A673 (cell line): ENCODE measurements around the gene FLVCR2.

Source experiments
- EZH2 ChIP-seq: fragments of 200-600 bp; sonication (generic); IDR thresholded peaks from 2 replicates; pipeline ENCODE4 v1.6.1; 2017; ENCODE audit warnings: borderline replicate concordance, low read depth, mild to moderate bottlenecking, mixed read lengths, antibody characterized with exemption, low read length; ENCODE audit not compliant: poor library complexity, severe bottlenecking
- TF ChIP-seq, protein P1 (sequence below): fragments of 300-800, 200-600 bp; sonication (generic); conservative IDR thresholded peaks from 2 replicates; pipeline ENCODE4 v1.5.1; 2017; ENCODE audit warnings: low read depth, mild to moderate bottlenecking, antibody characterized with exemption, low read length, moderate library complexity, mixed read lengths

DNA sequence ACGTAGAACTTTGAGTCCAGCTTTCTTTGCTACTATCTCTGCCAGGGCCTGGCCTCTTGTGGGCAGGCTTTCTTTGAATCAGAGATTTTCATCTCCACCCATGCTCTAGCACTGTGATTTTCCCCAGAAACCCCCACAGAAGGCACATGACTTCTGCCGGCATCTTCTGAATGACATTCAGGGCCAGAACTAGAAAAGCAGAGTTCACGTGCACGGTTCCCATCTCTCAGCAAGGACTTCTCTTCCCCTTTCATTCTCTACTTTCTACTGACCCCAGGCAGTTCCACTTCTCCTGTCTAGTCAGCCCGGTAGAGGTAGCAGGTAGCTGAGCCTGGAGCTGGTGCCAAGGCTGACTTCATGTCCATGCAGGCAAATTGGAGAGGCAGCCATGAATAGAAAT lies 29.3 kb upstream of the FLVCR2 start:
- TF ChIP-seq, protein P1, sequence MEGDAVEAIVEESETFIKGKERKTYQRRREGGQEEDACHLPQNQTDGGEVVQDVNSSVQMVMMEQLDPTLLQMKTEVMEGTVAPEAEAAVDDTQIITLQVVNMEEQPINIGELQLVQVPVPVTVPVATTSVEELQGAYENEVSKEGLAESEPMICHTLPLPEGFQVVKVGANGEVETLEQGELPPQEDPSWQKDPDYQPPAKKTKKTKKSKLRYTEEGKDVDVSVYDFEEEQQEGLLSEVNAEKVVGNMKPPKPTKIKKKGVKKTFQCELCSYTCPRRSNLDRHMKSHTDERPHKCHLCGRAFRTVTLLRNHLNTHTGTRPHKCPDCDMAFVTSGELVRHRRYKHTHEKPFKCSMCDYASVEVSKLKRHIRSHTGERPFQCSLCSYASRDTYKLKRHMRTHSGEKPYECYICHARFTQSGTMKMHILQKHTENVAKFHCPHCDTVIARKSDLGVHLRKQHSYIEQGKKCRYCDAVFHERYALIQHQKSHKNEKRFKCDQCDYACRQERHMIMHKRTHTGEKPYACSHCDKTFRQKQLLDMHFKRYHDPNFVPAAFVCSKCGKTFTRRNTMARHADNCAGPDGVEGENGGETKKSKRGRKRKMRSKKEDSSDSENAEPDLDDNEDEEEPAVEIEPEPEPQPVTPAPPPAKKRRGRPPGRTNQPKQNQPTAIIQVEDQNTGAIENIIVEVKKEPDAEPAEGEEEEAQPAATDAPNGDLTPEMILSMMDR: no peak
- TF ChIP-seq EZH2: no peak
